Activated CD4-positive, CD25-positive, alpha-beta regulatory T cell treated with anti-CD3 and anti-CD28 coated beads, Interleukin-2, amount 50 U/mL, for 16 hours (primary cell): ENCODE data around the gene ARHGEF39.
"Not testable (repeated sequence)": the region's sequence is repeated elsewhere in the genome, so short reads cannot be mapped to it uniquely, and the experiment has no call there.

Source experiments
- DNase-seq: peaks from one replicate; pipeline ENCODE4 v3.0.0-alpha.2; 2020; ENCODE audit warnings: low read depth, low spot score

Gene ARHGEF39

DNA sequence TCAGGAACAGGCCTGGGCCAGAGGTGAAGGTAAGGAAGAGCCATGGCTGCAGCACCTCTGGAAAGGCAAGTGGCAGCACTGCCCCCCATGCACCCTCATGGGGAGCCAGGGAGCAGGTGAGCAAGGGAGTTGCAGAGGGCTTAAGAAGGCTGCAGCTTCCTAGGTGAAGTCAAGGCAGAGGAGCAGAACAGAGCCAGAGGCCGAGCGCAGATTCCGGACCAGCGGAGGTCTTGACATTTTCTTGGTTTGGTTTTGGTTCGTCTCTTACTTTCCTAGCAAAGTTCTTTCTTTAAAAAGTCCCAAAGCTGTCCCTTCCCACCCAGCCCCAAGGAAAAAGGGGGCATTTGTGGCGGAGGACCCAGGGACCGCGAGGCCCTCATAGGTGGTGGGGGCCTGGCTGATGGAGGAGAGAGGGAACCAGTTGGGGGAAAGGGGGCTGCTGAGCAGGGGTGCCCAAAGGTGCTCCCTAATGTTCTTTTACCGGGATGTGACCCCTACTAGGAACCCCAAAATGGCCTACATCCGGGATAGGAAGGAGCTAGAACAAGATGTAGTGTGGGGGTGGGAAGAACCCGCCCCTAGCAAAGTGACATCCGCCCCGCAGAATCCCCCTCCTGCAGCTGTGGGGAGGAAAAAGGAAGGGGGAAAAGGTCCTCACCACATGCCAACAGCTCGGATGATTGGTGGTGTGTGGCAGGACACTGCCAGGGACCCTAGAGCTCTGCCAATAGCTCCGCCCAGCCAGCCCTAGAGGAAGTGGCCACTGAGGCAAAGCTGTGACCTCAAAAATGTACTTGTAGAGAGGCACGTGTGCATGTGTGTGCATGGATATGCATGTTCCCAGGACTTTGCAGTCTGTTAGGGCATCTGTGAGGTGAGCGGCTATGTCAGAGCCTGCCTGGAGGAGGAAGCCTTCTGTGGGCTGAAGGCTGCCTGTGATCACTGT is 45.9 kb downstream of the ARHGEF39 start:
- no peak for DNase-seq

DNA sequence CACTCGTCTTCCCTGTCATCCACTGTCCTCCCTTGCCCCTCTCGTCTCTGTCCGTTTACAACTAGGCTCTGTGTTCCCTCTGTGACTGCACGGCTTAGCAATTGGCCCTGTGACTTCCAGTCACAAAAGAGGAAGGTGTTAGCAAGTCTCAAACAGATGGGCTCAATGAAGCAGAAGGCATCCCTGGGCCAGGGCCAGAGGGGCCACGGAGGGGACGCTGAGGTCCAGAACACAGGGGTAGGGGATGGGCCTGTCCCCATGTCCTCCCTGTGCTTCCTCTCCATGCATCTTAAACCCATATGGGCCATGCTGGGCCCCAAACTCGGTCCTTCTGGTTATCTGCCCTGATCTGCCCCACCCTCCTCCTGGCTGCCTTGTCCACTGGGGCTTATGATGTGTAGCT is 46.7 kb downstream of the ARHGEF39 start, which contains the start of gene CD72:
CD72 (minus strand) TSS at position 89 of the 403 bp plus-strand sequence. CDS start 110 bp downstream, outside the sequence.
- no peak for DNase-seq

DNA sequence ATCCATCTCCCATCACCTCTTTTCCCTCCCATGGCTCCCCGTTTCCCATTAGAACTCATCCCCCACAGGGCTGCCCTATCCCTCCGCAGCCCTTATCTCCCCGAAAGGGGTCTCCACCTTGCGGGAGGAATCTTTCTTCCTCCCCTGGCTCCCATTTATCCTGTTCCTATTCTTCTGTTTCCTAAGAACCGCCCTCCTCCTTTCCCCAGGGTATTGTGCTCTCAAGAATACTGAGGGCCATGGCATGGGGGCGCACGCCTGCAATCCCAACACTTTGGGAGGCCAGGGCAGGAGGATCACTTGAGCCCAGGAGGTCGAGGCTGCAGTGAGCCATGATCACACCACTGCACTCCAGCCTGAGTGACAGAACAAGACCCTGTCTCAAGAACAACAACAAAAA is 47.4 kb downstream of the ARHGEF39 start:
- no peak for DNase-seq

DNA sequence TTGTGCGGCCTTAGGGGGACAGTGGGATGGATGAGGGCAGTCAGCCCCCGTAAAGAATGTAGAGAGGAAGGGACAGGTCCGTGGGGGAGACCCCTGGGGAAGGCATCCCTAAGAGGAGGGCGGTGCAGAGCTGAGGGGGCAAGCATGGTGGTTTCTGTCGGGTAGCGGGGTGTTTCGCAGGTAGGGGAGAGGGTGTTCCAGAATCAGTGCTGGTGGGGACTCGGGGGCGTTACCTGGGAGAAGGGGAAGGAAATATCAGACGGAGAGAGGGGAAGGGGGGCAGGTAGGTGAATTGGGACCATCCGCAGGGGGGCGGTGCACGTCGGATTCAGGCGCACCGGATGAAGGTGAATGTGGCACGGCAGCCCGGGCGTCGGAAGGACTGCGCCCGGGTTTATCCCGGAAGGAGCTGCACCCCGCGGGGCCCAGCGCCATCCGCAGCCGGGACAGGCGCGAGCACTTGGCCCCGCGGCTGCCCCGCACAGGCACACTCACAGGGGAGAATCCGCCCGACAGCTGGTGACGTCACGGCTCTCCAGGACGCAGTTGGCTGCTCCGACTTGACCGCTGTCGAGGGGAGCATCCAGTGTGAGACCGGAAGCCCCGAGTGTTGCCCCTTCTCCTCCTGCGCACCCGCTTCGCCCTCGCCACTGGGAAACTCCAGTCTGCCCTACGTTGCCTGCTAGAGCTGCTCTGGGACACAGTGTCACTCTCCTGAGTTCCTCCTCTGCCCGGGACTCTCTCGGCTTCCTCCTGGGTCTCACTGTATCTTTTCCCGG is 48.1 kb downstream of the ARHGEF39 start:
- DNase-seq, result no peak

DNA sequence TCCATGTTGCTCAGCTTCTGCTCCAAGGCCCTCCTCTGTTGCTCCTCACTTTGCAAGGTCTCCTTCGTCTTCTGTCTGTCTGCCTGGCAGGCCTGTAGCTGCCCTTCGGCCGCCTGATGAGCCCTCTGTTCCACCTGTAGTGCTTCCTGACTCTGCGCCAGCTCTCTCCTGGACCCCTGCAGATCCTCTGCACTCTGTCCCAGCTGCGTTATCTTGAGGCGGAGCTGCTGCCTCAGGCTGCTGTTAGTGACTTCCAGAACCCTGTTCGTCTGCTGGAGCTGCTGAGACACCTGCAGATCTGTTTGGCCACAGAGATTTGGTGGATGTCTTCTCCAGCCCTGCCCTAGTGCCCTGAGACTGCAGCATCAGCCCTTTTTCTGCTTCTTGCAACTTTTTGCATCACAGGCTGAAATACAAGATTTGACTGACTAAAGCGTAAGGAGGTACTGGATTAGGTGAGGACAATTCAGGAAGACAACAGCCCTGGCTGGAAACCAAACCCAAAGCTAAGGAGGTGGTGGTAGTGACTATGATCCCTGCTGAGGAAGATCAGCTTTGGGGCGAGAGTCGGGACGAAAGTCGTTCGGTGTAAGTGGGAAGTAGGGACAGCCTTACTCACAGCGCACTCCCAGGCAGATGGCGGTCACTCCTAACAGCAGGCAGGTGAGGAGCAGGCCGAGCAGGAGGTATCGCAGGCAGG is 48.9 kb downstream of the ARHGEF39 start:
- DNase-seq, result no peak

DNA sequence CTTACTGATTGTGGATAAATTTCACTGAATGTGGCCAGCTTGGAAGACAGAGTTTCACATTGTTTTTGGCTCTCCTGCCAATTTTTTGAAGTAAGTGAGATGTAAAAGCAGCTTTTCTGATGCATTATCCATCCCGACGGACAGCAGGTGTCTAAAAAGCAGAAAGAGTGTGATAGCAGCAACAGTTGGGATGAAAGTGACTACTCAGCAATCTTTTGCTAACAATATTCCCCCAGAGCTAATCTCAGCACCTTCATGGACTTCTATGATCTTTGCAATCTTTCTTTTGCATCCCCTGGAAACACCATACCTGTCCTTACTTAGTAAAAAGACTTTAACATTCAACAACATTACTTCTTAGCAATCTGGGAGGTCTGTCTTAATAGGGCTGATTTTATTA is 52.2 kb downstream of the ARHGEF39 start:
- no peak for DNase-seq

DNA sequence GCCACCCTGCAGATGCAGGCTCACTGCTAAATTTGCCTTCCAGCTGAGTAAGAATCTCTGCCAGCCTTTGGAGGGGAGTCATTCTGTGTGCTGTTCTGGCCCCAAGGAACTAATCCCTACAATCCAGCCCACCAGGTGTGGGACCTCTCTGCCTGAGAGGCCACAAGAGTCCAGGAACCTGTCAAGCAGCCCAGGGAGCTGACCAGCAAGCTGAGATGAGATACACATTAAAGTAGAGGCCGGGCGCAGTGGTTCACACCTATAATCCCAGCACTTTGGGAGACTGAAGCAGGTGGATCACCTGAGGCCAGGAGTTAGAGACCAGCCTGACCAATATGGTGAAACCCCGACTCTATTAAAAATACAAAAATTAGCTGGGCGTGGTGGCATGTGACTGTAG is 52.9 kb downstream of the ARHGEF39 start:
- DNase-seq, result not testable (repeated sequence)

DNA sequence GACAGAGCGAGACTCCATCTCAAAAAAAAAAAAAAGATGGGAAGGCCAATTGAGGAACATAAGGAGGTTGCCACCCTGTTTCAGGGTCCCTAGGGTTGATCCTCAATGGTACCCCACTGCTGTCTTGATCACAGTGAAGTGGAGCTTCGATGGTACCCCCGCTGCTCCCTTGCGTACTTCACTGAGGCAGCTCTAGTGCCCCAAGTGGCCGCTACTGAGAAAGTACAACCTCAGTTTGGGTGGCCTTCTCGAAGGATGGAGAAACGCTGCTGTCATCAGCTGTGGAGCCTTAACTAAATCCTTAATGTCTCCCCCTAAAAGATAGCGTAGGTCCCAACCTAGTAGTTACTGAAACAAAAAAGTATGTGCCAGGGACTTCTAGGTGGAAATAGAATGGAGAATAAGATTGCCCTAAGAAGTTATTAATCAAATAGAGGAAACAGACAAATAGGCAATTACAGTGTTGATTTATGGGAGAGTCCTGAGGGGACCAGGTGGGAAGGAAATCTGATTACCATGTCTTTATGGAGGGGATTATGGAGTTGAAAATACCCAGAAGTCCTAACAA is 53.7 kb downstream of the ARHGEF39 start:
- peak; percentile 29 for DNase-seq

DNA sequence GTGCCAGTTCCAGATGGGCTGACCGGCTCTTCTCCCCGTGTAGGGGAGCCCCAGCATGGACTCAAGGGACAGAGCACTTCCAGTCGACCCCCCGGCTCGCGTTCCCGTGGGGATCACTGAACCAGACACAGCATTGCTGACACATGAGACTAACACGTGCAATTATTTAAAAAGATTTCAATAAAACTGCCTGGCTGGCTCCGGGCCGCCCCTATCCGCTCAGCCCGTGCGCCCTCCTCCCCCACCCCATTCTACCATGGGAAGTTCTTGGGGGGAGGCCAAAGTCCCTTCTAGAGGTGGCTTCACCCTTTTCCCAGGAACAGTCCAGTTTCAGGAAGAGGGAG is 55.2 kb downstream of the ARHGEF39 start:
- no peak for DNase-seq
